ENCODE results near the gene DVL1.
"Not testable (repeated sequence)": the region's sequence is repeated elsewhere in the genome, so short reads cannot be mapped to it uniquely, and the experiment has no call there.

Gene DVL1

GRCh38 chr1:1373051-1373814 is 24.0 kb upstream of the DVL1 start:
- DNase-seq, result no peak

- DNase-seq, result no peak
These were observed 22.8 kb upstream of the DVL1 start for GRCh38 chr1:1371746-1372711.

- no peak for DNase-seq
These were observed 22.1 kb upstream of the DVL1 start for GRCh38 chr1:1371364-1371745.

GRCh38 chr1:1370771-1371300 is 21.6 kb upstream of the DVL1 start:
- DNase-seq, result no peak

- not testable (repeated sequence) for DNase-seq
These were observed 20.9 kb upstream of the DVL1 start for GRCh38 chr1:1370094-1370493.

GRCh38 chr1:1367315-1367714 is 18.1 kb upstream of the DVL1 start:
- no peak for DNase-seq

GRCh38 chr1:1366699-1367066 is 17.5 kb upstream of the DVL1 start:
- DNase-seq, result no peak

- no peak for DNase-seq
These were observed 16.9 kb upstream of the DVL1 start for GRCh38 chr1:1365875-1366698.

GRCh38 chr1:1364266-1364665 is 15.0 kb upstream of the DVL1 start:
- no peak for DNase-seq

- DNase-seq, result no peak
These were observed 12.8 kb upstream of the DVL1 start for GRCh38 chr1:1361982-1362423.

GRCh38 chr1:1361233-1361981 is 12.2 kb upstream of the DVL1 start:
- DNase-seq, result no peak

- no peak for DNase-seq
These were observed 11.4 kb upstream of the DVL1 start for GRCh38 chr1:1360506-1361169.

- no peak for DNase-seq
These were observed 10.6 kb upstream of the DVL1 start for GRCh38 chr1:1359664-1360468.

GRCh38 chr1:1359308-1359663 is 10.1 kb upstream of the DVL1 start:
- DNase-seq, result no peak

- no peak for DNase-seq
These were observed 9.4 kb upstream of the DVL1 start, which contains the start of gene MXRA8 for GRCh38 chr1:1358433-1359271. Gene MXRA8, minus strand, starts transcription at chr1:1358555. Its CDS starts 51 bp downstream, at chr1:1358504.

- no peak for DNase-seq
These were observed 8.7 kb upstream of the DVL1 start for GRCh38 chr1:1357871-1358432.

- no peak for DNase-seq
These were observed 7.7 kb upstream of the DVL1 start for GRCh38 chr1:1356796-1357401.

GRCh38 chr1:1356166-1356795 is 7.1 kb upstream of the DVL1 start:
- no peak for DNase-seq

Data from DMS79 (cell line).